Inflammatory macrophage treated with lipopolysaccharide for 1 hour (primary cell): ENCODE measurements around the gene PIK3C3.
A peak's percentile ranks its signal among the peaks of the same experiment; 100 is the strongest.
"Not testable (repeated sequence)": the region's sequence is repeated elsewhere in the genome, so short reads cannot be mapped to it uniquely, and the experiment has no call there.

Experiments
- DNase-seq, 2 donors: peaks; one replicate each; pipeline ENCODE4 v3.0.0-alpha.2; 2020 to 2022

Gene PIK3C3

DNA sequence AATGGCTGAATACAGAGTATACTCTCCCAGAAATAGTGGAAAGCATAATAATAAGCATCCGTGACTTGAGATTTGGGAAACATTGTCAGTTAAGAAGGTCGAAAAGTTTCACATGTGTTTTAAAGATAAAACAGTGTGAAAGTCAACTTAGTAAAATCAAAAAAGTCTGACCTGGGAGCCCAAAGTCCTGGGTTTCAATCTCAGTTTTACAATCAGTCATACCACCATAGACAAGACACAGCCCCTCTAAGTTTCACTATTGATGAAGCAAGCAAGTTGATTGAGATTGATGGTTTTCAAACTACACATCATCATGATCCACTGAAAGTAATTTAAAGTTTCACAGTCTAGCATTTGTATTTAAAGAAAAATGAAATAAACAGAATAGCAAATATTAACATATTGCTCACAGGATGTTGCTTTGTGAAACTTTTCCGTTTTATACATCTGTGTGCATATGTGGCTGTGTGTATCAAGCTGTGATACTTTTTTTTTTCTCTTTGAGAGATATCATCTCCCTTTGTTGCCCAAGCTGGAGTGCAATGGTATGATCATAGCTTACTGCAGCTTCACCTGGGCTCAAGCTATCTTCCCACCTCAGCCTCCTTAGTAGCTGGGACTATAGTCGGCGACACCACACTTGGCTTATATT, 71.1 kb downstream of the PIK3C3 start:
- no peak for DNase-seq

DNA sequence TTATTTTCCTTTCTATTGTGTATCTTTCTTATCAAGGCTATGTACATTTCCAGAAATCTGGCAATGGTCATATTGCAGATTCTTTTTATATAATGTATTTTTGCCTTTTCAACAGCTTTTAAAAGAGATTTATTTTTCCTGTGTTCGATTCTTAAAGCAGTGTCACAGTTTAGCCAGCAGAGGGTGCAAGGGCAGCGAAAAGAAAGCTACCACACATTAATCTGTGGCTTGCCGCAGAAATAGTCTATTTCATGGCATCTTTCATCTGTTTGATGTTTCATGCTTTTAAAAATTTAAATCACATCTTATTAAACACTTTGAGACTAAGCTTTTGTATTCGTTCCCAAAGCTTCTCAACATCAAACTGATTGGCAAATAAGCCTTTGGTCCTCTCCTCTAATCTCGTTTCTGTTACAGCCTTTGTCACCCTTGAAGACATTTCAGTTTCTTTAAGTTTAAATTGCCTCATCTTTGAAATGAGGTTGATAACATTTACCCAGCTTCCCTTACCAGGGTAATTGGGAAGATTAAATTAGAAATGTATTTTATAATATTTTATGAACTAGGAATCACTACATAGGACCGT, 73.3 kb downstream of the PIK3C3 start:
- peak in 1 of 2 donors; percentile 47 for DNase-seq

DNA sequence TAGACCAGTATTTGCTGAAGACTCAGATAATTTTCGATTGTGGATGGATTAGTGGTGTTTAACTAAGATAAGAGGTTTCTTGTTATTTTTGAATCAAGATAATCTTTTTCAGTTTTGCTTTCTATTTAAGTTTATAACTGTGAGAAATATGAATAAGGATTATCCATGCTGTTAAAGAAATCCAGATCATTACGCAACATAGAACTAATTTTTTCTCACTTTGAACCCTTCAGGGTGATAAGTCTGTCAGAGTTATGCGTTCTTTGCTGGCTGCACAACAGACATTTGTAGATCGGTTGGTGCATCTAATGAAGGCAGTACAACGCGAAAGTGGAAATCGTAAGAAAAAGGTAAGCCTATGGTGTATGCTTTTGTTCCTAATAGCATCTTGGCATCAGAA, 74.1 kb downstream of the PIK3C3 start:
- no peak for DNase-seq

DNA sequence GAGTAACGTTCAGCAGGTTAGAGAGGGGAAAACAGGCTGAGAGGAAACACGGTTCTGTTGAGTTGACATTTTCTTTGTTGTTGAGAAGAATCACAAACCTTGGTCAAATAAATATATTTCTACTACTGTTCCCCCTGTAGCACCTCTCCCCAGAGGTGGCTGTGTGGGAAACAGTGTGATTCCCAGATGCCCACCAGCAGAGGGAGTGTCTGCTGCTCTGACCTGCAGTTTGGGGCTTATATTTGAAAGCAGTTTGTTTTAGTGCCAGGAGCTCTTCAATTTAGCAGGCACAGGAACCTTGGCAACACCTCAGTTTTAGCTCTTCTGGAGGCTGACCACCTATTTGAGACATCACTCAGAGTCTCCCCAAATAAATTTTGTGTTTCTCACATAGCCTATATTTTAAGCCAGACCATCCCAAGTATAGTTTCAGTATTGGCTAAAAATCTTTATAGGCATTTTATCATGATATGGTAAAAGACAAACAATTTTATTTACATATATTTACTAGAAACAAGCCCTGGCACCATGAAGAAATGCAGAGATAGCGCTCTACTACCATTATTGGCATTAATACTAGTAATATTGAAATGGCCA, 75.7 kb downstream of the PIK3C3 start:
- DNase-seq, result no peak

DNA sequence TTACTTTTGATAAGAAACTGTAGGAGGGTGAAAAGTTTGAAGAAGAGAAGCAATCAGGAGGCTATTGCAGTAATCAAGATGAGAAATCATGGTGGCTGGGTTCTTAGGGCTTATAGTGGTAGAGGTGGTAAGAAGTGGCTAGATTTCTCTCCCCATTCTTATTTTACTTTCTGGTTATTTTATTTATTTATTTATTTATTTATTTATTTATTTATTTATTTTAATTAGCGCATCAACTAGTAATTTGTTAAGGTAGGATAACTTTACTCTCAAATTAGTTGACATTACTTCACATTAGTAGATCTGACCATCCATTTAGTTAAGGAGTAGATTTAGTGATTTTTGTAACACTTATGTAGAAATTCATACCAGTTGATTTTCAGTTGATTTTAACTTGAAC, 77.4 kb downstream of the PIK3C3 start:
- no peak for DNase-seq

DNA sequence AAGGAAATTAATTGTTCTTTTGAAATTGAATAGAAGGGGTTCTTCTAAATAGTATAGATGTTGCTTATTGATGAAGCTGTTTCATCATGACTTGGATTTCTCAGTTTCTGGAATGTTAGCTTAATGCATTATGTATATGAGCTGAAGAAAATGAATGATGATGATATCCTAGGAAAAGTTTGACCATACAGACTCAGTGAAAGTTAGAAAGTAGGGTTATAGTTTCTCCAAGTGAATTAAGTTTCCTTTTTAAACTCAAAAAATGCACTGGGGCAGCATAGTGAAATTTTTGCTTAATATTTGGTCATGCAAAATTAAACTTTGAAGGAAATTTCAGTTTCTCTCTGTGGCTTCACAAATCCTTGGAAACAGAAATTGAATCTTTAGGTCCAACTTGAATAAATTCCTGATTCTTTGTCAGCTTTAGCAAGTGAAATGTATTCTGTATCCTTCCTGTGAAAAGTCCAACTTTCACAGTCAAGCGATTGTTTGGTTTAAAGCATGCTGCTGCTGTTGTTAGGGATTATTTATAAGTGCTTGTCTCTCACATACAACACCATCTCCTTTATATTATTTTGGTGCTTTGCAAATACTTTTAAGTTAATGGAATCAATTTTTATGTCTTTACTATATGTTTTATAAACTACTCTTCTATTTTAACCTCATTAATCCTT, 78.2 kb downstream of the PIK3C3 start:
- no peak for DNase-seq

DNA sequence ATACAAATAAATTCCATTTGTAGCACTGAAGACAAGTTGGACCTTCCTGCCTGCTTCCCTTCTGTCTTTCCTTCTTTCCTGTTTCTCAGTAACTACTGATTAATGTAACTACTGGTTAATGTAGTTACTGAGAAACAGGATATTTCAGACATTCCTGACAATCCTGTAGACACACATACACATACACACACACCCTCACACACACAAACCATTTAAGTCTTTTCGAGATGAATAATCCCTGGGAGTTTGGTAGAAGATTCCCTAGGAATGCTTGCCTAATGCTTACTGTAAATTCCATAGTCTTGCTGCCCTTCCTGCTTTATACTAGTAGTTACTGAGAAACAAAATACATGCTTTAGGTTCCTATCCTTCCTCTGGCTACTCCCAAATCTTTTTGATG, 83.9 kb downstream of the PIK3C3 start:
- DNase-seq, result no peak

DNA sequence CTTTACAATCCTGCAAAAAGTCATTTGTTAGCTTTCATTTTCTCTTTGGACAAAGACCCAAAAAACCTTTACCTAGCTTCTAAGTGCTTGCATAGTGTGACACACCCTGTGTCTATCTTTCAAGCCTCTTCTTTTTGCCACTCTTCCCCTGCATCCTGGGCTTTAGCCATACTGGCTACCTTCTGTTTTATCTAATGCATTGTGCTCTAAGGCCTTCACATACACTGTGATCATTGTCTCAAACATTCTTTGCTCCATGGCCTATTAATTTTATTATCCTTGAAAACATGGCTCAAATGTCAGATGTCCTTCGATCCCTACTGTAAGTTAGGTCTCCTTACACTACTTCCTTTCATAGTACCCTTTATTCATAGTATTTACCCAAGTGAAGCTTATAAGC, 84.4 kb downstream of the PIK3C3 start:
- DNase-seq, result no peak

DNA sequence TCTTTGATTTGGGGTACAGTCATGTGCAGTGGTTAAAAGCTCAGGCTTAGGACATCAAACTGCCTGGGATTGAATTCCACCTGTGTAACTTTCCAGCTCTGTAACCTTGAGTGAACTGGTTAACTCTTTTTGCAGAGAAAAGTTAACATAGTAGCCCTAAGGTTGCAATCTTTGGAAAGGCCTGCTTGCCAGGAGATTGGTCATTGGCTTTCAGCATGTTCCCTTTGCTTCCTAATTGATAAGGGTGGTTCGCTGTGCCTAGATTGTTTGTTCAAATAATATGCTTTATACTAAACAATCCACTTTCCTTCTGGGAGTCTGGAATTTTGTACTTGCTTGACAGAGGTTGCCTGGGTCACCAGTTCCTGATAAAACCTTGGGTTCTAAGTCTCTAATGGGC, 86.8 kb downstream of the PIK3C3 start:
- DNase-seq, result no peak

DNA sequence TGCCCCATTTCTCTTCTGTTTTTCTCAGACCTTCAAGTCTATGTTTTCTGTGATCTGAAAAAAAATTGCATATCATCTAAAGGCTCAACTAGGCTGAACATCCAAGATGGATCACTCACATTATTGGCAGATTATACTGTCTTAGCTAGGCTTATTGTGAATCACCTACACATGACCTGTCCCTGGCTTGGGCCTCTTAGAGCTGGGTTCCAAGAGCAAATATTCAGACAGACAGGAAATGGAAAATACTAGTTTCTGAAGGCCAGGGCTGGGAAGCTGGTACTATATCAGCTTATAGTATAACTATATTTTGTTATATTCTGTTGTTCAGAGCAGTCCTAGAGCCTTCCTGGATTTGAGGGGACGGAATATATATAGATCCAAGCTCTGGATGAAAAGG, 90.3 kb downstream of the PIK3C3 start:
- no peak for DNase-seq

DNA sequence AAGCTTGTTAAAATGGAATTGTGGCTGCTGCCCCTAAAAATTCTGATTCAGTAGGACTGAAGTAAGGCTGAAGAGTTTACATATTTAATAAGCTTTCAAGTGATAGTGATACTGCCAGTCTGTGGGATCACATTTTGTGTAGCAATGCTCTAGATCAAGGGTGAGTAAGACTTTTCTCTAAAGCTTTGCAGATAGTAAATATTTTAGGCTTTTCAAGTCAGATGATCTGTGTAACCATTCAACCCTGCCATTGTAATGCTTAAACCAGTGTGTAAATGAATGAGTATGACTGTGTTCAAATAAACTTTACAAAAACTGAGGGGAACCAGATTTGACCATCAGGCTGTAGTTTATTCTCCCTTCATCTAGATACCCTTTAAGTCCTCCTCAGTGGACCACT, 92.7 kb downstream of the PIK3C3 start:
- no peak for DNase-seq

DNA sequence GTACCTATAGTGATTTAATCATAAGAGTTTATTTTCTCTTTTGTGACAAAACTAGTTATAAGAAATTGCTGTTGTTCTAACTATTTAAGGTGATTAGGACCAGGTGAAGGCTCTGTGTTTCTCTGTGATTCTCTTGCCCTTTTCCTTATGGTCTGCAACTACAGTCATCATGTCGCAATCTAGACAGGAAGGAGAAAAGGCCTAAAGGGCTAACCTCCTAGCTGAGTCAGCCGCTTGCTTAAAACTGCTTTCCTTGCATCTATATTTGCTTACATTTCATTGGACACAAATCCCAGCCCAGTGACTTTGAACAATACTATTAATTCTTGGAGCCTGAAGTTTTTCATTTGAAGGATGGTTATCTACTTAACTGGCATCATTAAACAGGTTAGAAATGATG, 93.1 kb downstream of the PIK3C3 start:
- DNase-seq, result peak; percentile 28 to 42

DNA sequence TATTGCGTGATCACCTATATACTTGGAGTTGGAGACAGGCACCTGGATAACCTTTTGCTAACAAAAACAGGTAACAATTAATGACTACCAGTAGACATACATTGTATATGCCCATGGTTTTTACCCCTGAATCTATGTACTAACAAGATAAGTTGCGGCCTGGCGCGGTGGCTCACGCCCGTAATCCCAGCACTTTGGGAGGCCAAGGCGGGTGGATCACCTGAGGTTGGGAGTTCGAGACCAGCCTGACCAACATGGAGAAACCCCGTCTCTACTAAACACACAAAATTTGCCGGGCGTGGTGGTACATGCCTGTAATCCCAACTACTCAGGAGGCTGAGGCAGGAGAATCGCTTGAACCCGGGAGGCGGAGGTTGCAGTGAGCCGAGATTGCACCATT, 94.5 kb downstream of the PIK3C3 start:
- not testable (repeated sequence) for DNase-seq

DNA sequence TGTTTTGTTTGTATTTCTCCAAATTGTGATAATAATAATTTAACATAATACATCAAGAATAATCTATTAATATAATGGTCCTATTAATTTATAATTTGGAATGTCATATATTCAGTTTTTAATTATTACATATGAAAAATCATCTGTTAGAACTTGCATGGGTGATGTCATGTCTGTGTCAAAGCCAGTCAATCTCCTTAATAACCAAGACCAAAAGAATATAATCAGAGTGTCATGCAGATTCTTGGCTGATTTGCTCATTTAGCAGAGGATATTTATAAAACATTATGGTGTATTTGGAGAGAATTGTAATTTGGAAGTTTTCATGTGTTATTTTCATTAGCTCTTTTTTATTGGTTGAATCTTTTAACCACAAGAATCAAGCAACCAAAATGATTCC, 96.4 kb downstream of the PIK3C3 start:
- DNase-seq, result no peak

DNA sequence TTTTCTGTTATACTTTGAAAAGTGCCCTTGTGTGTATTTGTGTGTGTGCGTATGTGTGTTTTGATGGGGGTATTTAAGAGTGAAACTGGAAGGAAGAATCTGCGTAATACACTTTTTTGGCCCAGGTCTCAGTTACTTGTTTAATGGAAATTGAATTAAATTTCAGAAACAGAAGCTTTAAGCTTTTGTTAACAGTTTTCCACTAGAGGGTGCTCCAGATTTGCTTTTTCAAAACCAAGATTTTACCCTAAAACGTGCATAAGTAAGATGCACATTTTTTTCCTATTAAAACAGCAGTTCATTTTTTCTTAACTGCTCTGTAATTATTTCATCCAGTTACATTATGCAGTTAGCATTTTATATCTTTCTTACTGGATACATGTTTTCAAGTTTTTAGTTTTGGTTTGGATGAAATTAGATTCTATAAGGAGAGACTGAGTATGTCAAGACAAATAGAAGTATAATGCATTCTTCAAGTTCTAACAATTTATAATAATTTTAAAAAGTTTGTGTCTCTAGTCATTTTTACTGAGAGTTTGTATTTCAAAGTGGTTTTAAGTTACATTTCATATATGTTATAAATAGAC, 97.2 kb downstream of the PIK3C3 start:
- peak in 1 of 2 donors; percentile 20 for DNase-seq

DNA sequence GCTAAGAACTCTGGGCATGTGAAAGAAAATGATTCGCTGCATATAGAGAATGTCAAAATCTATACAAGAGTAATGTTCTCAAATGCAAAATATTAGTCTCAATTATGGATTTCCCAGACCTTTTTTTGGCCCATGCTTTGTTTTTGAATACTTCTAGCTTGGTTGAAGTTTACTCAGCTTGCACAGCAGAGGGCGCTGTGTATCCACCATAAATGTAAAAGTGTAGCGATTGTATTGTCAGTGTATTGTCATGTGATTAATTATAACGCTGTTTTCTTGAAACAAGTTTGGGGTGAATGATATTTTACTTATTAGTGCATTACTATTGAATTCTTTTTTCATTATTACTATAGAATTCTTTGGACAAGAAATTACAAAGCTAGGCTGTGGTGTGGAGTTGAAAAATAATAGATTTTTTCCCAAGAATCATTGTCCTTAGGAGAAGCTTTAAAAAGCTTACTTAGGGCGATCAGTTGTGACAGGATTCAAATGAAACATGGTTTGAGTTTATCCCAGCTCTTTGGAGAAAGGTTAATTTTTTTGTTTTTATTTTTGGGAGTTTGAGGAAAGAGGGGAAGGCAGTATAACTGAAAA, 98.3 kb downstream of the PIK3C3 start:
- DNase-seq, result peak; percentile 39 to 67

DNA sequence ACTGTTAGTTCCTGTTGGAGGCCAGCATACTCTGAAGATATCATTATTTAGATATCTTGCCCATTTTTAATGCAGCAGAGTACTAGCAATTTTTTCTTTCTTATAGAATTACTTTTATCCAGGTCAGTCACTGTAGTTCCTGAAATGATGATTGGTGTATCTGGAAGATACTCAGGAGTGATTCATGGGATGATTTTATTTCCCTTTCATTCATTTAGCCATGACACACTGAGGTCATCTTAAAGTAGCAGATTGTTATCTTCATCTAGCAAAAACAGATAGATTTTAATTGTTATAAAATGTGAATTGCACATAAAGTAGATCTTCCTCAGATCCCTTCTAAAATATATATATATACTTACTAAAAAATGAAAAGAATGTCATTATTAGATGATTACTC, 109.1 kb downstream of the PIK3C3 start:
- no peak for DNase-seq

DNA sequence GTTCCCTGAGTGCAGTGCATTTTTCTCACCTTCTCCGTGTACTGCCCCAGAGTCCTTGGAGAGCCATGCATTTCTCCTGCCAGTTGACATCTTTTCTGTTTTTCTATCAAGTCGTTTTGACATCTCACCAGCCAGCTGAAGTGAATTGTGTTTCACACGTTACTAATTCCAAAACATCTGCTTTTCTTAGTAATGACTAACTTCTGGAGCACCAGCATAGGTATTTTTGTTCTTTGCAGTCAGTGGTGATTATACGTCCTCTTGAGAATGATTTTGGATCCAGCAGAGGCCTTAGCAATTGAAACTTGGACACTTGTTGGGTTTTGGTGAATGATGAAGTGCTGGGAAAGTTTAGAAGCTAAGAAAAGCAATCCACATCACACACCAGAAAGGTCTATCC, 112.5 kb downstream of the PIK3C3 start:
- no peak for DNase-seq

DNA sequence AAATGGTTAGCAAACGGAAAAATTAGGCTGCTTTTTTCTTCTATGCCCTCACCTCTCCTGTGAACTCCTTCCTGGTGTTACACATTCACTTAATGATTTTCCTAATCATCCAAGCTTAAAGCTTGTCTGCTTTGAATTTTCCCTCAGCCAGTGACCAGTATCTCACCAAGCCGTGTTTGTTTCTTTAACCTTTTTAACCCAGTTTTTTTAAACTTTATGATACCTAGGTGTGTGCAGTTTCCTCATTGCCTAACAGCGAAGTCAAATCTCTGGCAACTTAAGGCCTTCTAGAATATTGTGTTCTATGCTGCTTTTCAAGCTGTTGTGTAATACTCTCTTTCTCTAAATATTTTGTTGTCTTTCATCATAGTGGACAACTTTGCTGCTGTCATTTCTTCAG, 113.0 kb downstream of the PIK3C3 start:
- no peak for DNase-seq

DNA sequence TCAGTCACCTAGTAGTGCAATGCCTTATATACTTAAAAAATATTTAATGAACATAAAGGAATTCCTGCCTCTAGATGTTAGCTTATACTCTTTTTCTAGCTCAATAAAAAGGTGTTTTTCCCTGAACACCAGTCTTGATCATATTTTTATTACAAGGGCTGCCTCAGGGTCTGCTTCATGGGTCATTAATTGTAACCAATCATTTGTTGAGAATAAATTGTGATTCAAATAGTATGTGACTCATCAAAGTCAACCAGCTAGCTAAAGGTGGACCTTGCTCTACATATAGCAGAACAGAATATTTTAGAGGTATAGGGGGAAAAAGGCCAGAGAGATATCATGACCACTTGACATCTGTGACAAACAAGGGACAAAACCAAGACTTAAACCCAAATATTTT, 114.0 kb downstream of the PIK3C3 start:
- DNase-seq, result no peak

DNA sequence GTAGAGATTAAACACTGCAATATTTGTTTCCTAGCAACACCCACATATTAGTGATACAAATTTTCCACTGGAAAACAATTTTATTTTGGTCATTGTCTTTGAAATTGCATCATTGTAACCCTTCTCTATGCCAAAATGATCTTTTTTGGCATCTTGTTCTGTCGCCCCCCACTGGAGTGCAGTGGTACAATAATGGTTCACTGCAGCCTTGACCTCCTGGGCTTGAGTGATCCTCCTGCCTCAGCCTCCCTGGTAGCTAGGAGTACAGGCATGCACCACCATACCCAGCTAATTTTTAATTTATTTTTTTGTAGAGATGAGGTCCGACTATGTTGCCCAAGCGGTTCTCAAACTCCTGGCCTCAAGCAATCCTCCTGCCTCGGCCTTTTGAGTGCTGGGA, 117.4 kb downstream of the PIK3C3 start:
- DNase-seq, result no peak

DNA sequence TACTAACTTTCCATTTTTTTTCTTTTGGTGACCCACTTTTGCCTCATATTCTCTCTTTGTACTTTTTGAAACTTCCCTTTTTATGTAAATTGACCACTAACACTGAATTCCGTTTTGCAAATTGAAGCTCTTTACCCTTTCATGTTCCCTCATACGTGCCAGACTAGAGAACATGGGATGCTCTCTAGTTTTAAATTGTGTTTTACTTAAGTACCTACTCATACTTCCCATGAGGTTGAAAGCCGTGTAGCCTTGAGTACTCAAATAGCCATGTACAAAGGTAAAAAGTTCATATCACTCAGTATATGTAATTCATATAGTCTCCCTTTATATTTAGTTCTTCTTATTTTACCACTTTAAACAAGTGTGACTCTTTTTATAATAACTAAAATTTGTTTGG, 119.7 kb downstream of the PIK3C3 start:
- no peak for DNase-seq

DNA sequence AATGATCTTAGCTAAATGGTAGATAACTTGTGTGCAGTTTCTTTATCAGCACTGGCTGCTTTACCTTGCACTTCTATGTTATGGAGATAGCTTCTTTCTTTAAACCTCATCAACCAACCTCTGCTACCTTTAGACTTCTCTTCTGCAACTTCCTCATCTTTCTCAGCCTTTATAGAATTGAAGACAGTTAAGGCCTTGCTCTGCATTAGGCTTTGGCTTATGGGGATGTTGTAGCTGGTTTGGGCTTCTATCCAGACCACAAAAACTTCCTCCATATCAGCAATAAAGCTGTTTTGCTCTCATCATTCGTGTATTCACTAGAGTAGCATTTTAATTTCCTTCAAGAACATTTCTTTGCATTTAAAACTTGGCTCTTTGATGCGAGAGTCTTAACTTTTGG, 123.7 kb downstream of the PIK3C3 start:
- no peak for DNase-seq
